Esophagus squamous epithelium (tissue), 5 donors: ENCODE measurements around the gene SETBP1. TPM values are rescaled to one million over a fixed set of nuclear protein-coding genes. Genes with fewer than 3 reads are reported as not detected.
A peak's percentile ranks its signal among the peaks of the same experiment; 100 is the strongest.

Experiments used
- DNase-seq: peaks from one replicate; lab custom pipeline; 2025; lab: John Stamatoyannopoulos, UW
- H3K27ac ChIP-seq, 4 donors: fragments of 200-600 bp; sonication (generic); one replicate each; pipeline ENCODE4 v1.5.1; 2016 to 2019; ENCODE audit warnings: mild to moderate bottlenecking in 1 of 4
- H3K27me3 ChIP-seq, 4 donors: fragments of 200-600 bp; sonication (generic); 1 replicate in 3 of 4; 2 replicates in 1 of 4; pipeline versions ENCODE4 v1.5.1 to v1.6.0; 2017 to 2021; ENCODE audit warnings: antibody characterized with exemption in 1 of 4
- H3K36me3 ChIP-seq, 3 donors: fragments of 200-600 bp; sonication (generic); one replicate each; pipeline ENCODE4 v1.5.1; 2016 to 2019
- H3K4me1 ChIP-seq, 3 donors: fragments of 200-600 bp; sonication (generic); one replicate each; pipeline ENCODE4 v1.5.1; 2017 to 2019
- H3K4me3 ChIP-seq, 4 donors: fragments of 200-600 bp; sonication (generic); 1 replicate in 3 of 4; 2 replicates in 1 of 4; pipeline ENCODE4 v1.5.1; 2016 to 2019; ENCODE audit warnings: mild to moderate bottlenecking in 2 of 4, moderate library complexity in 1 of 4
- H3K9me3 ChIP-seq, 3 donors: fragments of 200-600 bp; sonication (generic); one replicate each; pipeline ENCODE4 v1.5.1; 2016 to 2019
- POLR2A ChIP-seq, 4 donors: fragments of 450-650 bp; IDR thresholded peaks; one replicate each; pipeline ENCODE4 v1.6.1; 2017; ENCODE audit warnings: antibody characterized with exemption in 4 of 4, mild to moderate bottlenecking in 4 of 4, moderate library complexity in 3 of 4
- WGBS, 2 donors: methylation state at CpG; one replicate each; pipeline ENCODE4 v1.1.5; 2018; 5-methylcytosine and 5-hydroxymethylcytosine counted together
- intact Hi-C: fragments of 100-400 bp; cut with DNase I; formaldehyde crosslinking; loops from one replicate; pipeline ENCODE4 v1.15.0; 2022
- total RNA-seq, 4 donors: library from RNA; depleted of rRNA; stranded (reverse); fragments of >200 nt; gene quantifications; one replicate each; pipeline ENCODE4 v1.1.0, GENCODE V29; 2016
- TF ChIP-seq, protein P1 (sequence below), 6 experiments: fragments of 450-650 bp in 4 of 6; fragments of 200-600 bp in 2 of 6; sonication (generic) in 2 of 6; IDR thresholded peaks; one replicate each; pipeline ENCODE4 v1.5.1; 2016 to 2019; ENCODE audit warnings: antibody characterized with exemption in 6 of 6, mild to moderate bottlenecking in 4 of 6, moderate library complexity in 4 of 6
- donor health status: DM: yes; HTN: yes; CAD: no.

Gene SETBP1
- total RNA-seq, 4 donors from 2014 or later, result 2.6 to 18.5 (median 6.4) TPM

DNA sequence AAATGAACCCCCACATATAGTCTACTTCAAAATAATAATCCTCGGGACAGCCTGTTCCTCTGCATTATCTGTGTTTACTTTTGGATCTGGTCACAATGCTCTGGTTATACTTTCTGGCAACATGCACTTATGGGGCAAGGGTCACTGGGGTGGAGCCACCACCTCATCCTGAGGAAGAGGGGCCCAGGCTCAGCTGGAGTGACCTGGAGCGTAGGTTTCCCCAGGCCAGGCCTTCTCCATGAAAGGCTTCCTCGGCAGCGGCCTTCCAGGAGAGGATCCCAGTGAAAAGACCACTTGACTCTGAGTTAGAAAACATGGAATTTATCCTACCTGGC, 237.4 kb downstream of the SETBP1 start:
- DNase-seq, result no peak
- H3K27ac ChIP-seq, result peak overlapping the region in 3 of 4 donors; percentile 55 to 77 (median 66)
- no peak overlapping the region for H3K4me3 ChIP-seq
- H3K4me1 ChIP-seq, result peaks cover 0 to 42% (median 32%) of the 10 kb centered on the region in 3 donors
- intact Hi-C loops, result no loop called here
- H3K27me3 ChIP-seq, result no peaks in the 10 kb centered on the region
- TF ChIP-seq POLR2A (IDR thresholded peaks at IDR 0.05), result no peak
- TF ChIP-seq, protein P1, sequence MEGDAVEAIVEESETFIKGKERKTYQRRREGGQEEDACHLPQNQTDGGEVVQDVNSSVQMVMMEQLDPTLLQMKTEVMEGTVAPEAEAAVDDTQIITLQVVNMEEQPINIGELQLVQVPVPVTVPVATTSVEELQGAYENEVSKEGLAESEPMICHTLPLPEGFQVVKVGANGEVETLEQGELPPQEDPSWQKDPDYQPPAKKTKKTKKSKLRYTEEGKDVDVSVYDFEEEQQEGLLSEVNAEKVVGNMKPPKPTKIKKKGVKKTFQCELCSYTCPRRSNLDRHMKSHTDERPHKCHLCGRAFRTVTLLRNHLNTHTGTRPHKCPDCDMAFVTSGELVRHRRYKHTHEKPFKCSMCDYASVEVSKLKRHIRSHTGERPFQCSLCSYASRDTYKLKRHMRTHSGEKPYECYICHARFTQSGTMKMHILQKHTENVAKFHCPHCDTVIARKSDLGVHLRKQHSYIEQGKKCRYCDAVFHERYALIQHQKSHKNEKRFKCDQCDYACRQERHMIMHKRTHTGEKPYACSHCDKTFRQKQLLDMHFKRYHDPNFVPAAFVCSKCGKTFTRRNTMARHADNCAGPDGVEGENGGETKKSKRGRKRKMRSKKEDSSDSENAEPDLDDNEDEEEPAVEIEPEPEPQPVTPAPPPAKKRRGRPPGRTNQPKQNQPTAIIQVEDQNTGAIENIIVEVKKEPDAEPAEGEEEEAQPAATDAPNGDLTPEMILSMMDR (IDR thresholded peaks at IDR 0.05), result no peak
- H3K36me3 ChIP-seq, result no peaks in the 10 kb centered on the region
- WGBS, 2 donors, result 100% methylated on average over 1 of the region's 4 CpGs; no CpG with 5 or more reads in 1 of the 2 donors
- H3K9me3 ChIP-seq, result no peaks in the 10 kb centered on the region

DNA sequence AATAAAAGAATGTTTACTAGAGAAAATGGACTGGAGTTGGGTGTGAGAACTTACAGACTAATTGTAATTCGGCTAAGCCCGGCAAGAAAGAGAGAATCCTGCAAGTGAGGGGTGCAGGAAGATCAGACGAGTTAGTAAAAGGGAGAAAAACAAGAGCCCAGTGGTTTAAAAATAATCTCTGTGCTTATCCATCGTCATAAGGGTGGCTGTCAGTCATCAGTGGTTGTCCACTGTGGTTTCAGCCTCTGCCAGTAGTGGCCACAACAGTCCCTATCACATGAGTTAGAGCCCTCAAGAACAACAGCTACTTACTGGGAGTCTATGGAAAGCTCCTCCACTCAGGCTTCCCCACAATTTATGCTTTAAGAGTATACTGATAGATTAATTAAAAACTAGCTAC, 239.8 kb downstream of the SETBP1 start:
- DNase-seq, result no peak

DNA sequence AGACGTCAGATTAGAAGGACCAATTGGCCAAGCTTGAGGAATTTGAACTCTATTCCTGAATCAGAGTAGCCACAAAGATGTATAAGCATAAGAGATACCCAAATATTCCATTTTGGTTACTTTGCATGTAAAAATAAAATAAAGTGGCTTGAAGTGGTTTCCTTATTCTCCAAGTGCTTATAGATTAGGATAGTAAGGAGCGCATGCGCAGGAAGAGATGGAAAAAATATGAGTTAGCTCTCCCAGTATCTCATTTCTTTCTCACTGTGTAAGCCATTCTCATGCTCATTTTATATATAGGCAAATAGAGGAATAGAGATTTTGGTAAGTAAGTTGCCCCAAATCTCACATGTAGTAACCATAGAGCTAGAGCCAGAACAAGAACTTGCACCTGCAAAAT, 241.3 kb downstream of the SETBP1 start:
- Histone ChIP-seq H3K4me1 (peaks cover 0 to 27% (median 14%) of the 10 kb centered on the region in 3 donors), H3K36me3 (no peaks in the 10 kb centered on the region), H3K27me3 (no peaks in the 10 kb centered on the region), H3K4me3 (no peak overlapping the region), H3K9me3 (no peaks in the 10 kb centered on the region), H3K27ac (no peak overlapping the region)
- intact Hi-C loops, result no loop called here
- DNase-seq, result no peak
- TF ChIP-seq, protein P1 (IDR thresholded peaks at IDR 0.05), result no peak
- no peak for TF ChIP-seq POLR2A (IDR thresholded peaks at IDR 0.05)
- WGBS, 2 donors, result 95 to 96% methylated on average over 3 of the region's 3 CpGs

More for the DNA sequence above, 239.8 kb downstream of the SETBP1 start:
- WGBS, 2 donors, result 82 to 83% methylated on average over 4 of the region's 4 CpGs
- intact Hi-C loops, result no loop called here
- Histone ChIP-seq H3K4me1 (peaks cover 0 to 41% (median 25%) of the 10 kb centered on the region in 3 donors), H3K27ac (no peak overlapping the region), H3K27me3 (no peaks in the 10 kb centered on the region), H3K9me3 (no peaks in the 10 kb centered on the region), H3K36me3 (no peaks in the 10 kb centered on the region), H3K4me3 (no peak overlapping the region)
- TF ChIP-seq, protein P1 (IDR thresholded peaks at IDR 0.05), result no peak
- no peak for TF ChIP-seq POLR2A (IDR thresholded peaks at IDR 0.05)

GRCh38 chr18:44922968-44923367, 242.3 kb downstream of the SETBP1 start:
- no peak overlapping the region for H3K4me3 ChIP-seq
- H3K27ac ChIP-seq, result no peak overlapping the region
- TF ChIP-seq, protein P1 (IDR thresholded peaks at IDR 0.05), result no peak
- TF ChIP-seq POLR2A (IDR thresholded peaks at IDR 0.05), result no peak
- no peaks in the 10 kb centered on the region for H3K9me3 ChIP-seq
- no peaks in the 10 kb centered on the region for H3K27me3 ChIP-seq
- DNase-seq, result no peak
- H3K4me1 ChIP-seq, result peaks cover 0 to 17% (median 4%) of the 10 kb centered on the region in 3 donors
- H3K36me3 ChIP-seq, result no peaks in the 10 kb centered on the region
- WGBS, 2 donors, result 90% methylated on average over 2 of the region's 2 CpGs
- intact Hi-C loops, result no loop called here

- DNase-seq, result no peak
- WGBS, 2 donors, result 44 to 48% methylated on average over 6 of the region's 6 CpGs
- H3K27ac ChIP-seq, result peak overlapping the region in 1 of 4 donors; percentile 3
Observed at GRCh38 chr18:44924785-44925499, 244.3 kb downstream of the SETBP1 start.

More at GRCh38 chr18:44924785-44925499, 244.3 kb downstream of the SETBP1 start:
- Histone ChIP-seq H3K4me1 (peaks cover 0 to 13% (median 0%) of the 10 kb centered on the region in 3 donors), H3K9me3 (no peaks in the 10 kb centered on the region), H3K4me3 (no peak overlapping the region), H3K27me3 (no peaks in the 10 kb centered on the region), H3K36me3 (no peaks in the 10 kb centered on the region)
- no peak for TF ChIP-seq POLR2A (IDR thresholded peaks at IDR 0.05)
- TF ChIP-seq, protein P1 (IDR thresholded peaks at IDR 0.05), result no peak
- intact Hi-C loops, result no loop called here
